KMS-11 (cell line): Measurements from ENCODE around the gene TULP1.

Experiments
- H2AFZ ChIP-seq: fragments of 200-600 bp; sonication (generic); 2 replicates; pipeline ENCODE4 v1.6.1; 2016; ENCODE audit warnings: antibody characterized with exemption, mixed run types, low read depth
- H3K27ac ChIP-seq: fragments of 200-600 bp; sonication (generic); 2 replicates; pipeline ENCODE4 v1.6.1; 2016; ENCODE audit warnings: mild to moderate bottlenecking, mixed run types
- H3K27me3 ChIP-seq: fragments of 200-600 bp; sonication (generic); 2 replicates; pipeline ENCODE4 v1.6.1; 2017; ENCODE audit warnings: mild to moderate bottlenecking, low read depth, mixed run types, moderate library complexity; ENCODE audit not compliant: insufficient read depth
- H3K36me3 ChIP-seq: fragments of 200-600 bp; sonication (generic); 2 replicates; pipeline ENCODE4 v1.6.1; 2017; ENCODE audit warnings: mild to moderate bottlenecking, mixed run types; ENCODE audit not compliant: insufficient read depth
- H3K4me1 ChIP-seq: fragments of 200-600 bp; sonication (generic); 2 replicates; pipeline ENCODE4 v1.6.1; 2016; ENCODE audit warnings: mild to moderate bottlenecking, low read depth, mixed run types; ENCODE audit not compliant: poor library complexity, severe bottlenecking
- H3K4me2 ChIP-seq: fragments of 200-600 bp; sonication (generic); 2 replicates; pipeline ENCODE4 v1.7.0; 2016; ENCODE audit warnings: mild to moderate bottlenecking, mixed run types
- H3K4me3 ChIP-seq: fragments of 200-600 bp; sonication (generic); IDR thresholded peaks from 2 replicates; pipeline ENCODE4 v1.6.1; 2017; ENCODE audit warnings: low read depth, low read length, mixed read lengths; ENCODE audit not compliant: insufficient read depth
- H3K79me2 ChIP-seq: fragments of 200-600 bp; sonication (generic); 2 replicates; pipeline ENCODE4 v1.6.1; 2016; ENCODE audit warnings: low read depth, mixed run types; ENCODE audit not compliant: insufficient read depth
- H3K9ac ChIP-seq: fragments of 200-600 bp; sonication (generic); 2 replicates; pipeline ENCODE4 v1.6.1; 2016; ENCODE audit warnings: mild to moderate bottlenecking, mixed run types
- H4K20me1 ChIP-seq: fragments of 200-600 bp; sonication (generic); 2 replicates; pipeline ENCODE4 v1.6.1; 2016; ENCODE audit warnings: mild to moderate bottlenecking, mixed run types; ENCODE audit not compliant: insufficient read depth
- CTCF ChIP-seq: fragments of 200-600 bp; sonication (generic); conservative IDR thresholded peaks from 2 replicates; pipeline ENCODE4 v1.6.1; 2017; ENCODE audit warnings: low read depth, mild to moderate bottlenecking, antibody characterized with exemption, low read length, moderate library complexity, mixed read lengths

Gene TULP1

GRCh38 chr6:35452183-35453090, 60.3 kb downstream of the TULP1 start, which contains the start of gene FANCE:
FANCE (plus strand) TSS chr6:35452338; CDS start chr6:35452546, 208 bp downstream.
- no peak within 1 kb of the TSS for H3K4me3 ChIP-seq
- H3K9ac ChIP-seq = peak within 1 kb of the TSS; percentile 42; the same call in 1 of the 2 replicates
- peaks cover 10% of the 10 kb centered on the region; the same call in 1 of the 2 replicates for H3K79me2 ChIP-seq
- no peaks in the 10 kb centered on the region for H3K36me3 ChIP-seq
- peaks cover 39% of the 10 kb centered on the region for H3K4me1 ChIP-seq
- no peaks in the 10 kb centered on the region for H4K20me1 ChIP-seq
- H2AFZ ChIP-seq = peak within 1 kb of the TSS; percentile 94
- H3K27ac ChIP-seq = no peak within 1 kb of the TSS
- TF ChIP-seq CTCF = no peak
- peak within 1 kb of the TSS; percentile 87 for H3K4me2 ChIP-seq
- H3K27me3 ChIP-seq = no peaks in the 10 kb centered on the region

- Histone ChIP-seq H3K36me3 (no peaks in the 10 kb centered on the region), H3K9ac (no peak overlapping the region), H3K4me1 (peaks cover 39% of the 10 kb centered on the region), H3K79me2 (peaks cover 10% of the 10 kb centered on the region; the same call in 1 of the 2 replicates), H3K4me2 (peak overlapping the region; percentile 64), H3K27ac (no peak overlapping the region), H3K27me3 (no peaks in the 10 kb centered on the region), H4K20me1 (no peaks in the 10 kb centered on the region), H2AFZ (peak overlapping the region; percentile 94; the same call in 1 of the 2 replicates), H3K4me3 (no peak overlapping the region)
- TF ChIP-seq CTCF = no peak
Measured at GRCh38 chr6:35451354-35452182, 61.1 kb downstream of the TULP1 start.

GRCh38 chr6:35449287-35449881, 63.3 kb downstream of the TULP1 start:
- Histone ChIP-seq H3K79me2 (peaks cover 10% of the 10 kb centered on the region; the same call in 1 of the 2 replicates), H3K27me3 (no peaks in the 10 kb centered on the region), H3K4me2 (peak overlapping the region; percentile 23; the same call in 1 of the 2 replicates), H3K36me3 (no peaks in the 10 kb centered on the region), H3K27ac (no peak overlapping the region), H3K4me3 (no peak overlapping the region), H3K4me1 (peaks cover 42% of the 10 kb centered on the region), H4K20me1 (no peaks in the 10 kb centered on the region), H3K9ac (no peak overlapping the region), H2AFZ (peak overlapping the region; percentile 50)
- peak; percentile 68 for TF ChIP-seq CTCF

GRCh38 chr6:35448191-35448590, 64.5 kb downstream of the TULP1 start:
- Histone ChIP-seq H3K4me1 (peaks cover 32% of the 10 kb centered on the region), H4K20me1 (no peaks in the 10 kb centered on the region), H3K79me2 (0 out of 2 replicates have a peak, but pooled peaks cover 6% of the 10 kb centered on the region), H3K4me3 (no peak overlapping the region), H3K27me3 (no peaks in the 10 kb centered on the region), H3K9ac (no peak overlapping the region), H2AFZ (no peak overlapping the region), H3K4me2 (no peak overlapping the region), H3K36me3 (no peaks in the 10 kb centered on the region), H3K27ac (no peak overlapping the region)
- no peak for TF ChIP-seq CTCF
